MM.1S (cell line): ENCODE results near the gene C18orf54.

Experiments used
- EZH2 ChIP-seq: fragments of 300-600 bp; sonication (generic); optimal IDR thresholded peaks from 2 replicates; pipeline ENCODE3; 2017; ENCODE audit warnings: low read depth, mild to moderate bottlenecking, antibody characterized with exemption, low read length, mixed read lengths
- EZH2phosphoT487 ChIP-seq: fragments of 300-600 bp; sonication (generic); IDR thresholded peaks from 2 replicates; pipeline ENCODE4 v1.6.1; 2018; ENCODE audit warnings: antibody characterized with exemption, low read length
- TF ChIP-seq, protein P1 (sequence below): fragments of 300-600 bp; sonication (generic); IDR thresholded peaks from 2 replicates; pipeline ENCODE4 v1.5.1; 2016; ENCODE audit warnings: antibody characterized with exemption, low read length, mixed read lengths

DNA sequence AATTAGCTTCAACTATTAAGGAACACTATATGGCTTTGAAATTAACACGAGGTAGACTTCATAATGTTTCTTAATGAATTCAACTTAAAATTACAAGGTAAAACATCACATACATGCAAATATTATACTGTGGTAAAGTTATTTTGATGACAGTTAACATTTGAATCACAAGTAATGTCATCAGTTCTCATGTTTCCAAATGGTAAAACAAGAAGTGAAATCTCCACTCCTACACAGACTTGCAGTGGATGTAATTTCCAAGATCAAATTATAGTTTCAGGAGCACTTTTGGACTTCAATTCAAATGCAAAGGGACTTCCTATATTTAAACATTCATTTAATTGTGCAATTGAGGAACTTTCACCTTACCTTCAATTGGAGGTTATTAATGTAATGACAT lies 39.1 kb downstream of the C18orf54 start:
- TF ChIP-seq, protein P1, sequence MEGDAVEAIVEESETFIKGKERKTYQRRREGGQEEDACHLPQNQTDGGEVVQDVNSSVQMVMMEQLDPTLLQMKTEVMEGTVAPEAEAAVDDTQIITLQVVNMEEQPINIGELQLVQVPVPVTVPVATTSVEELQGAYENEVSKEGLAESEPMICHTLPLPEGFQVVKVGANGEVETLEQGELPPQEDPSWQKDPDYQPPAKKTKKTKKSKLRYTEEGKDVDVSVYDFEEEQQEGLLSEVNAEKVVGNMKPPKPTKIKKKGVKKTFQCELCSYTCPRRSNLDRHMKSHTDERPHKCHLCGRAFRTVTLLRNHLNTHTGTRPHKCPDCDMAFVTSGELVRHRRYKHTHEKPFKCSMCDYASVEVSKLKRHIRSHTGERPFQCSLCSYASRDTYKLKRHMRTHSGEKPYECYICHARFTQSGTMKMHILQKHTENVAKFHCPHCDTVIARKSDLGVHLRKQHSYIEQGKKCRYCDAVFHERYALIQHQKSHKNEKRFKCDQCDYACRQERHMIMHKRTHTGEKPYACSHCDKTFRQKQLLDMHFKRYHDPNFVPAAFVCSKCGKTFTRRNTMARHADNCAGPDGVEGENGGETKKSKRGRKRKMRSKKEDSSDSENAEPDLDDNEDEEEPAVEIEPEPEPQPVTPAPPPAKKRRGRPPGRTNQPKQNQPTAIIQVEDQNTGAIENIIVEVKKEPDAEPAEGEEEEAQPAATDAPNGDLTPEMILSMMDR: no peak
- TF ChIP-seq EZH2: no peak
- no peak for TF ChIP-seq EZH2phosphoT487
